H1 (cell line): ENCODE measurements around the gene ETDB. TPM values are rescaled to one million over a fixed set of nuclear protein-coding genes. Genes with fewer than 3 reads are reported as not detected.

Experiments
- CTCF ChIA-PET: fragments of 300-600 bp; sonication (Branson Sonifier 250); formaldehyde crosslinking; loops from one replicate; lab custom pipeline; 2021; ENCODE audit not compliant: partially characterized antibody; lab: Charles Lee
- POLR2A ChIA-PET: fragments of 300-600 bp; sonication (Branson Sonifier 250); formaldehyde crosslinking; loops from one replicate; lab custom pipeline; 2021; ENCODE audit warnings: inconsistent platforms; ENCODE audit not compliant: partially characterized antibody; lab: Charles Lee
- DNase-seq, 2 experiments: peaks; one replicate each; pipeline versions ENCODE4 v3.0.0 to v3.0.0-alpha.2; 2010 to 2022; ENCODE audit warnings: low spot score in 2 of 2, low read depth in 1 of 2, mixed read lengths in 1 of 2
- FAIRE-seq: peaks from 2 replicates; lab custom pipeline; 2011; peaks lifted over from hg19 to GRCh38; lab: Jason Lieb, UNC
- H2AFZ ChIP-seq: 2 replicates; pipeline ENCODE4 v1.8.1; 2012; ENCODE audit warnings: low read length, inconsistent platforms
- H2AK5ac ChIP-seq: 2 replicates; pipeline ENCODE4 v1.6.1; 2013; ENCODE audit warnings: low read depth, low read length
- H2BK120ac ChIP-seq: replicated peaks from 2 replicates; pipeline ENCODE3; 2013; ENCODE audit warnings: low read depth, low read length, inconsistent platforms
- H2BK12ac ChIP-seq: 2 replicates; pipeline ENCODE4 v1.6.1; 2013; ENCODE audit warnings: low read depth, low read length
- H2BK15ac ChIP-seq: 2 replicates; pipeline ENCODE4 v1.6.1; 2013; ENCODE audit warnings: low read length
- H2BK20ac ChIP-seq: 2 replicates; pipeline ENCODE4 v1.6.1; 2013; ENCODE audit warnings: low read length
- H2BK5ac ChIP-seq: 2 replicates; pipeline ENCODE4 v1.6.1; 2013; ENCODE audit warnings: low read depth, low read length
- H3K14ac ChIP-seq: 2 replicates; pipeline ENCODE4 v1.6.1; 2013; ENCODE audit warnings: inconsistent platforms; ENCODE audit not compliant: insufficient read length
- H3K18ac ChIP-seq: 2 replicates; pipeline ENCODE4 v1.6.1; 2013; ENCODE audit warnings: low read length; ENCODE audit errors: extremely low read depth
- H3K23ac ChIP-seq: 2 replicates; pipeline ENCODE4 v1.6.1; 2013; ENCODE audit warnings: inconsistent platforms; ENCODE audit not compliant: insufficient read length
- H3K23me2 ChIP-seq: 2 replicates; pipeline ENCODE4 v1.6.1; 2013; ENCODE audit warnings: low read depth, low read length
- H3K27ac ChIP-seq: 2 replicates; pipeline ENCODE4 v1.6.1; 2011; ENCODE audit warnings: low read depth, low read length, inconsistent platforms
- H3K27me3 ChIP-seq, 4 experiments: replicated peaks in 1 of 4; 1 replicate in 1 of 4; 2 replicates in 3 of 4; pipeline versions ENCODE4 v1.6.1 to v1.8.1; 2011 to 2013; ENCODE audit warnings: low read length in 3 of 4, mild to moderate bottlenecking in 3 of 4, inconsistent platforms in 2 of 4, mixed read lengths in 2 of 4, moderate library complexity in 1 of 4; ENCODE audit not compliant: control insufficient read depth in 3 of 4, insufficient read depth in 3 of 4; ENCODE audit errors: extremely low read depth in 1 of 4
- H3K36me3 ChIP-seq, 4 experiments: 2 replicates each; pipeline versions ENCODE4 v1.6.1 to v1.8.1; 2011 to 2013; ENCODE audit warnings: mild to moderate bottlenecking in 4 of 4, low read length in 3 of 4, moderate library complexity in 2 of 4, control low read depth in 1 of 4, inconsistent platforms in 1 of 4; ENCODE audit not compliant: insufficient read depth in 4 of 4, control insufficient read depth in 2 of 4
- H3K4ac ChIP-seq: replicated peaks from 2 replicates; pipeline ENCODE3; 2013; ENCODE audit warnings: low read length, low read depth, mixed read lengths, inconsistent platforms; ENCODE audit not compliant: insufficient read length
- H3K4me1 ChIP-seq, 4 experiments: replicated peaks in 1 of 4; 1 replicate in 1 of 4; 2 replicates in 3 of 4; pipeline versions ENCODE4 v1.6.1 to v1.8.1; 2011 to 2013; ENCODE audit warnings: low read length in 3 of 4, inconsistent platforms in 2 of 4, mixed read lengths in 1 of 4; ENCODE audit not compliant: insufficient read depth in 4 of 4, control insufficient read depth in 3 of 4
- H3K4me2 ChIP-seq, 2 experiments: 2 replicates each; pipeline versions ENCODE4 v1.6.1 to v1.8.1; 2011 to 2013; ENCODE audit warnings: low read depth in 2 of 2, low read length in 2 of 2, control low read depth in 1 of 2, inconsistent platforms in 1 of 2, mild to moderate bottlenecking in 1 of 2; ENCODE audit not compliant: insufficient read depth in 1 of 2
- H3K4me3 ChIP-seq, 4 experiments: fragments of 200-600, 300-600 bp in 1 of 4; sonication (generic), shearing (Covaris generic), sonication (Bioruptor Twin) in 1 of 4; 2 replicates each; pipeline versions ENCODE4 v1.5.1 to v1.8.1; 2011 to 2016; ENCODE audit warnings: low read length in 4 of 4, low read depth in 3 of 4, control low read depth in 2 of 4, inconsistent platforms in 2 of 4, mild to moderate bottlenecking in 2 of 4, mixed read lengths in 1 of 4, moderate library complexity in 1 of 4; ENCODE audit not compliant: insufficient read depth in 2 of 4; ENCODE audit errors: extremely low read depth in 1 of 4
- H3K56ac ChIP-seq: replicated peaks from 2 replicates; pipeline ENCODE3; 2013; ENCODE audit warnings: low read depth, mild to moderate bottlenecking, mixed read lengths, low read length, inconsistent platforms; ENCODE audit not compliant: insufficient read length
- H3K79me1 ChIP-seq: 2 replicates; pipeline ENCODE4 v1.6.1; 2013; ENCODE audit warnings: low read depth, low read length, control low read depth
- H3K79me2 ChIP-seq, 2 experiments: 2 replicates each; pipeline versions ENCODE4 v1.6.1 to v1.8.1; 2012 to 2013; ENCODE audit warnings: low read length in 2 of 2, mild to moderate bottlenecking in 2 of 2, inconsistent platforms in 1 of 2; ENCODE audit not compliant: insufficient read depth in 2 of 2, control insufficient read depth in 1 of 2
- H3K9ac ChIP-seq, 4 experiments: replicated peaks in 1 of 4; 1 replicate in 1 of 4; 2 replicates in 3 of 4; pipeline versions ENCODE4 v1.6.1 to v1.8.1; 2011 to 2013; ENCODE audit warnings: low read depth in 3 of 4, low read length in 3 of 4, control low read depth in 2 of 4, mild to moderate bottlenecking in 2 of 4, moderate library complexity in 2 of 4, inconsistent platforms in 1 of 4; ENCODE audit errors: extremely low read depth in 1 of 4
- H3K9me3 ChIP-seq, 2 experiments: 2 replicates each; pipeline versions ENCODE4 v1.6.1 to v1.8.1; 2012 to 2013; ENCODE audit warnings: mild to moderate bottlenecking in 2 of 2, moderate library complexity in 2 of 2, control low read depth in 1 of 2, inconsistent platforms in 1 of 2, low read depth in 1 of 2, low read length in 1 of 2, mixed read lengths in 1 of 2; ENCODE audit not compliant: insufficient read depth in 2 of 2
- H4K20me1 ChIP-seq, 2 experiments: replicated peaks in 1 of 2; 2 replicates each; pipeline versions ENCODE3 to v1.8.1; 2011 to 2013; ENCODE audit warnings: inconsistent platforms in 2 of 2, low read length in 2 of 2, mild to moderate bottlenecking in 1 of 2; ENCODE audit not compliant: insufficient read depth in 2 of 2, control insufficient read depth in 1 of 2
- H4K5ac ChIP-seq: 2 replicates; pipeline ENCODE4 v1.6.1; 2013; ENCODE audit warnings: low read length, low read depth, mixed read lengths, inconsistent platforms; ENCODE audit not compliant: insufficient read length
- H4K8ac ChIP-seq: 2 replicates; pipeline ENCODE4 v1.8.0; 2013; ENCODE audit warnings: mild to moderate bottlenecking, moderate library complexity, low read length, inconsistent platforms; ENCODE audit not compliant: insufficient read depth; ENCODE audit errors: extremely low read depth
- H4K91ac ChIP-seq: replicated peaks from 2 replicates; pipeline ENCODE3; 2013; ENCODE audit warnings: low read length, mixed read lengths, inconsistent platforms; ENCODE audit not compliant: insufficient read length
- BCL11A ChIP-seq, 2 experiments: IDR thresholded peaks; one replicate each; pipeline ENCODE4 v1.6.1; 2011; ENCODE audit warnings: low read depth in 2 of 2, low read length in 2 of 2, mild to moderate bottlenecking in 2 of 2
- CHD2 ChIP-seq: IDR thresholded peaks from 2 replicates; pipeline ENCODE4 v1.6.1; 2012; ENCODE audit warnings: low read length, improper control_type of control experiment
- JUN ChIP-seq: IDR thresholded peaks from 2 replicates; pipeline ENCODE4 v1.6.1; 2011; ENCODE audit warnings: low read depth, mild to moderate bottlenecking, improper control_type of control experiment, low read length
- KDM4A ChIP-seq: IDR thresholded peaks from one replicate; pipeline ENCODE4 v1.7.1; 2012; ENCODE audit warnings: low read depth, mild to moderate bottlenecking, moderate library complexity, low read length, inconsistent platforms; ENCODE audit not compliant: severe bottlenecking
- NANOG ChIP-seq: IDR thresholded peaks from 2 replicates; pipeline ENCODE4 v1.6.1; 2011; ENCODE audit warnings: low read length, low read depth, mild to moderate bottlenecking, inconsistent platforms; ENCODE audit not compliant: insufficient read depth, poor library complexity, severe bottlenecking
- PHF8 ChIP-seq: fragments of 200-600 bp; sonication (generic); conservative IDR thresholded peaks from 2 replicates; pipeline ENCODE4 v1.7.1; 2012; ENCODE audit warnings: low read depth, mild to moderate bottlenecking, inconsistent platforms, low read length, moderate library complexity
- POLR2A ChIP-seq, 2 experiments: IDR thresholded peaks; 1 replicate in 1 of 2; 2 replicates in 1 of 2; pipeline ENCODE4 v1.6.1; 2011; ENCODE audit warnings: low read depth in 2 of 2, low read length in 2 of 2, mild to moderate bottlenecking in 2 of 2; ENCODE audit errors: control extremely low read depth in 1 of 2
- RAD21 ChIP-seq, 2 experiments: IDR thresholded peaks in 1 of 2; conservative IDR thresholded peaks in 1 of 2; 2 replicates each; pipeline ENCODE4 v1.6.1; 2011; ENCODE audit warnings: low read depth in 2 of 2, low read length in 2 of 2, improper control_type of control experiment in 1 of 2, inconsistent platforms in 1 of 2, mild to moderate bottlenecking in 1 of 2, moderate library complexity in 1 of 2
- RXRA ChIP-seq: IDR thresholded peaks from 2 replicates; pipeline ENCODE4 v1.6.1; 2011; ENCODE audit warnings: low read depth, mild to moderate bottlenecking, low read length, moderate library complexity; ENCODE audit not compliant: insufficient read depth
- SAP30 ChIP-seq: fragments of 300-600 bp; sonication (generic); IDR thresholded peaks from 2 replicates; pipeline ENCODE4 v1.7.1; 2012; ENCODE audit warnings: low read length, moderate library complexity, mild to moderate bottlenecking, inconsistent platforms; ENCODE audit not compliant: insufficient read depth, insufficient replicate concordance
- WGBS, 2 experiments: shearing (Covaris generic) in 1 of 2; methylation state at CpG; one replicate each; pipeline versions ENCODE4 v1.1.6 to v1.1.7; 2013 to 2015; ENCODE audit warnings: low lambda C conversion rate in 2 of 2, mixed read lengths in 2 of 2, inconsistent platforms in 1 of 2, low coverage in 1 of 2, missing lambda C conversion rate in 1 of 2; ENCODE audit not compliant: insufficient replicate concordance in 2 of 2, insufficient coverage in 1 of 2, insufficient read length in 1 of 2; ENCODE audit errors: extremely low coverage in 1 of 2, missing lambda C conversion rate in 1 of 2; 5-methylcytosine and 5-hydroxymethylcytosine counted together
- polyA plus RNA-seq, 7 experiments: library from polyadenylated mRNA; depleted of rRNA in 3 of 7; stranded (reverse) in 5 of 7; unstranded in 2 of 7; fragments of >200 nt in 5 of 7; fragments of 200-250 nt in 2 of 7; gene quantifications; 1 replicate in 5 of 7; 2 replicates in 1 of 7; 4 replicates in 1 of 7; pipeline versions ENCODE4 v1.2.1 to v1.2.3, GENCODE V29; 2011 to 2013; ENCODE audit warnings: missing spikeins in 2 of 7, mixed read lengths in 2 of 7
- total RNA-seq: library from RNA; stranded (reverse); fragmentation: NEBNext Ultra II Directional; extraction: Animal tissue kit (Norgen Biotek cat#: 25700); gene quantifications from 2 replicates; pipeline ENCODE4 v1.2.1, GENCODE V29; 2021
- TF ChIP-seq, protein P1 (sequence below): IDR thresholded peaks from 2 replicates; pipeline ENCODE4 v1.6.1; 2011; ENCODE audit warnings: low read length, improper control_type of control experiment

The ETDB gene
- total and polyA plus RNA-seq, 2 of the 8 experiments (the other 6 are each of a cell fraction or from before 2014, with no cell fraction given), result not detected

DNA sequence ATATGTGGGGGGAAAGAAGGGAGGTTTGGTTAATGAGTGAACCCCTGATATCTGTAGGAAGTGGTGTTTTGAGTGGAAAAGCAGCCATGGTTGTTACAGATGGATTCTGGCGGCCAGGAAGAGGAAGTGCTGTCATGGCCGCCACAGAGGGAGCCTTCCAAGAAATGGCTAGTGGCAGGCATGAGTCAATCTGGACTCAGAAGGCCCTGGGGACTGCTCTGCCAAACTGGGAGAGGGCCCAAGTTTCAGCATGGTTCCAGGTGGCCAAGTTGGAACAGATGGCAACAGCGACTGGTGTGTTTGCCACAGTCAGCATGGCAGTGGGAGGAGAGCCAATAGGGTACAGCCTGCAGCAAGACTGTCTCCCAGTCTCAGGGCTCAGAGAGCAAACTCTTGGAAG is 32.5 kb downstream of the ETDB start:
- Histone ChIP-seq H4K5ac (no peak overlapping the region), H3K4me2 (no peak overlapping the region), H3K4me1 (no peaks in the 10 kb centered on the region), H3K9ac (no peak overlapping the region), H2AK5ac (no peak overlapping the region), H3K56ac (no peak overlapping the region), H3K79me2 (no peaks in the 10 kb centered on the region), H3K27ac (no peak overlapping the region), H2BK120ac (no peak overlapping the region), H3K9me3 (peaks cover 3 to 9% of the 10 kb centered on the region in 2 experiments; a peak in 2 of 4 replicates), H4K8ac (no peak overlapping the region), H3K14ac (no peak overlapping the region), H3K27me3 (no peaks in the 10 kb centered on the region), H2AFZ (no peak overlapping the region), H3K23me2 (no peaks in the 10 kb centered on the region), H2BK12ac (no peak overlapping the region), H3K4me3 (no peak overlapping the region), H2BK20ac (no peak overlapping the region), H3K79me1 (no peaks in the 10 kb centered on the region), H3K4ac (no peak overlapping the region), H2BK15ac (no peak overlapping the region), H2BK5ac (no peak overlapping the region), H3K18ac (no peak overlapping the region)
- FAIRE-seq (no peak), DNase-seq (no peak)
- ChIA-PET POLR2A (no interaction called here), CTCF (interaction anchor here (0.7 kb wide), 1 partner anchor 11 kb away, joined by 3 read pairs; no protein-coding TSS in a partner anchor)
- WGBS, 2 experiments, result 72% methylated on average over 3 of the region's 3 CpGs; no CpG with 5 or more reads in 1 of the 2 experiments
- TF ChIP-seq, protein P1, sequence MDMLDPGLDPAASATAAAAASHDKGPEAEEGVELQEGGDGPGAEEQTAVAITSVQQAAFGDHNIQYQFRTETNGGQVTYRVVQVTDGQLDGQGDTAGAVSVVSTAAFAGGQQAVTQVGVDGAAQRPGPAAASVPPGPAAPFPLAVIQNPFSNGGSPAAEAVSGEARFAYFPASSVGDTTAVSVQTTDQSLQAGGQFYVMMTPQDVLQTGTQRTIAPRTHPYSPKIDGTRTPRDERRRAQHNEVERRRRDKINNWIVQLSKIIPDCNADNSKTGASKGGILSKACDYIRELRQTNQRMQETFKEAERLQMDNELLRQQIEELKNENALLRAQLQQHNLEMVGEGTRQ, result no peak
- TF ChIP-seq RXRA, result no peak
- no peak for TF ChIP-seq KDM4A
- no peak for TF ChIP-seq BCL11A (IDR thresholded peaks at IDR 0.05; ENCODE audit: low read depth in 2 of 2, low read length in 2 of 2)
- TF ChIP-seq CHD2, result no peak
- no peak for TF ChIP-seq NANOG
- no peak for TF ChIP-seq RAD21 (IDR thresholded peaks at IDR 0.05 in 1 of 2, conservative IDR thresholded peaks at IDR 0.05 in 1 of 2; ENCODE audit: low read depth in 2 of 2, low read length in 2 of 2)
- TF ChIP-seq PHF8, result no peak
- no peak for TF ChIP-seq POLR2A (IDR thresholded peaks at IDR 0.05; ENCODE audit: control extremely low read depth in 1 of 2, low read depth in 2 of 2, low read length in 2 of 2)
- no peak for TF ChIP-seq JUN
- no peak for TF ChIP-seq SAP30
- TF ChIP-seq, all 59 proteins: peak for 0
- no peak overlapping the region for H3K23ac ChIP-seq
- no peaks in the 10 kb centered on the region for H4K20me1 ChIP-seq
- no peaks in the 10 kb centered on the region for H3K36me3 ChIP-seq
- no peak overlapping the region for H4K91ac ChIP-seq
